DND-41 (cell line): ENCODE results near the gene GFOD1.

Experiments used
- ATAC-seq: fragments of 200-7000 bp; cut with Tn5 transposase; 3 replicates; pipeline ENCODE4 v1.9.1; 2021; ENCODE audit warnings: low read depth; ENCODE audit not compliant: insufficient read depth
- DNase-seq: peaks from one replicate; pipeline ENCODE4 v3.0.0-alpha.2; 2020
- H2AFZ ChIP-seq: 2 replicates; pipeline ENCODE4 v1.6.0; 2012; ENCODE audit warnings: low read depth, low read length
- H3K27ac ChIP-seq: 2 replicates; pipeline ENCODE4 v1.5.1; 2012; ENCODE audit warnings: low read length, inconsistent platforms
- H3K27me3 ChIP-seq: fragments of 200-600 bp; sonication (generic); 2 replicates; pipeline ENCODE4 v1.6.0; 2012; ENCODE audit warnings: low read length, mild to moderate bottlenecking, inconsistent platforms; ENCODE audit not compliant: insufficient read depth, poor library complexity
- H3K36me3 ChIP-seq: 2 replicates; pipeline ENCODE4 v1.5.1; 2012; ENCODE audit warnings: low read length, inconsistent platforms; ENCODE audit not compliant: insufficient read depth
- H3K4me1 ChIP-seq: 2 replicates; pipeline ENCODE4 v1.5.1; 2012; ENCODE audit warnings: mild to moderate bottlenecking, low read length; ENCODE audit not compliant: insufficient read depth
- H3K4me2 ChIP-seq: 2 replicates; pipeline ENCODE4 v1.6.0; 2012; ENCODE audit warnings: mild to moderate bottlenecking, moderate library complexity, low read length, inconsistent platforms; ENCODE audit not compliant: insufficient read depth
- H3K4me3 ChIP-seq, 2 experiments: fragments of 200-600 bp in 1 of 2; shearing (Covaris generic) in 1 of 2; 2 replicates each; pipeline ENCODE4 v1.5.1; 2012 to 2016; ENCODE audit warnings: inconsistent platforms in 2 of 2, low read length in 2 of 2, mild to moderate bottlenecking in 2 of 2, low read depth in 1 of 2, moderate library complexity in 1 of 2
- H3K79me2 ChIP-seq: 2 replicates; pipeline ENCODE4 v1.6.0; 2012; ENCODE audit warnings: low read length, inconsistent platforms; ENCODE audit not compliant: insufficient read depth
- H3K9ac ChIP-seq: 2 replicates; pipeline ENCODE4 v1.6.0; 2012; ENCODE audit warnings: low read depth, mild to moderate bottlenecking, inconsistent platforms, low read length, moderate library complexity
- H3K9me3 ChIP-seq: 2 replicates; pipeline ENCODE4 v1.5.1; 2012; ENCODE audit warnings: low read length, moderate library complexity, mild to moderate bottlenecking, inconsistent platforms; ENCODE audit not compliant: insufficient read depth, severe bottlenecking
- H4K20me1 ChIP-seq: 2 replicates; pipeline ENCODE4 v1.6.0; 2012; ENCODE audit warnings: low read length; ENCODE audit not compliant: insufficient read depth
- EZH2 ChIP-seq: IDR thresholded peaks from 3 replicates; pipeline ENCODE4 v1.6.1; 2012; ENCODE audit warnings: borderline replicate concordance, low read depth, mild to moderate bottlenecking, moderate library complexity, low read length, inconsistent platforms; ENCODE audit not compliant: severe bottlenecking
- TF ChIP-seq, protein P1 (sequence below): IDR thresholded peaks from 2 replicates; pipeline ENCODE4 v1.5.1; 2012; ENCODE audit warnings: borderline replicate concordance, low read length, moderate library complexity, mild to moderate bottlenecking; ENCODE audit not compliant: poor library complexity, severe bottlenecking; ENCODE audit errors: extremely low read depth

The GFOD1 gene

DNA sequence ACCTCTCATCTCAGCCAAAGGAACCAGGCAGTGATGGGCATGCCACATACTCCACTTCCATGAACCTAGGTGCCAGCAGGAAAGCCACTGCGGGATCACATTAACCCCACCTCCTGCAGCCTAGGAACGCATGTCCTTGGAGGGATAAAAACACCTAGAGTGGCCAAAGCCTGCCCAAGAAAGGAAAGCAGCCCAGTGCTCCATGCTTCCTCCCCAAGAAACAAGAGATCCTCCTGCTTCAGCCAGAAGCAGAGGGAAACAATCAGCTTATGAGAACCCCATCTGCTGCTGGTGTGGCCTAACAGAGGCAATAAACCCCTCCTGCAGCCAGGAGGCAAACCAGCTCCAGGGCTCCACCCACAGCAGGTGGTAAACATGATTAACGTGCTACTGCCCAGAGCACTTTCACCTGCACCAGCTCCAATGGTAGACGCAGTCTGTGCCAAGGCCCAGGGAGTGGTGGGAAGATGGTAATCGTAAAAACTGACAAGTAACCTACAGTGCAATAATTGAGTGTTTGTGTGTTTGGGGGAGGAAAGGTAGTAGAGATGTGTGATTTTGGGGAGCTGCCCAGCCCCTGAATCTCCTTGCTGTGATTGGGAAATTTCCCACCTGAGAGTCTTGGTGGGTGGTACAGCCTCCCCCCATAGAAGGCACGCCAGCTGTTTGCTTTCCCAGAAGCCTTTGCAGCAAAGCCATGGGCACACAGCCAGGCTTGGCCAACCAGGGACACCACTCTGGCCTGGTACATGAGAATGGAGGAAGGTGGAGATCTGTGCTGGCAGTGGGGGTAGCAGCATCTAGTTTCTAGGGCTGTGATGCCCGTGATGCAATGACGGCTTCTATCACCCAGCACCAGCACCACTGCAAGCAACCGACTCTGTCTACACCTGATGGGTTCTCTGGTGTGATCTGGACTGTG lies 108.5 kb downstream of the GFOD1 start:
- H3K4me1 ChIP-seq, result no peaks in the 10 kb centered on the region
- TF ChIP-seq, protein P1, sequence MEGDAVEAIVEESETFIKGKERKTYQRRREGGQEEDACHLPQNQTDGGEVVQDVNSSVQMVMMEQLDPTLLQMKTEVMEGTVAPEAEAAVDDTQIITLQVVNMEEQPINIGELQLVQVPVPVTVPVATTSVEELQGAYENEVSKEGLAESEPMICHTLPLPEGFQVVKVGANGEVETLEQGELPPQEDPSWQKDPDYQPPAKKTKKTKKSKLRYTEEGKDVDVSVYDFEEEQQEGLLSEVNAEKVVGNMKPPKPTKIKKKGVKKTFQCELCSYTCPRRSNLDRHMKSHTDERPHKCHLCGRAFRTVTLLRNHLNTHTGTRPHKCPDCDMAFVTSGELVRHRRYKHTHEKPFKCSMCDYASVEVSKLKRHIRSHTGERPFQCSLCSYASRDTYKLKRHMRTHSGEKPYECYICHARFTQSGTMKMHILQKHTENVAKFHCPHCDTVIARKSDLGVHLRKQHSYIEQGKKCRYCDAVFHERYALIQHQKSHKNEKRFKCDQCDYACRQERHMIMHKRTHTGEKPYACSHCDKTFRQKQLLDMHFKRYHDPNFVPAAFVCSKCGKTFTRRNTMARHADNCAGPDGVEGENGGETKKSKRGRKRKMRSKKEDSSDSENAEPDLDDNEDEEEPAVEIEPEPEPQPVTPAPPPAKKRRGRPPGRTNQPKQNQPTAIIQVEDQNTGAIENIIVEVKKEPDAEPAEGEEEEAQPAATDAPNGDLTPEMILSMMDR, result no peak
- TF ChIP-seq EZH2, result no peak
- H3K4me3 ChIP-seq, result no peak overlapping the region
- H3K9ac ChIP-seq, result no peak overlapping the region
- no peak overlapping the region for H3K4me2 ChIP-seq
- H4K20me1 ChIP-seq, result no peaks in the 10 kb centered on the region
- DNase-seq (no peak), ATAC-seq (no peak)
- no peaks in the 10 kb centered on the region for H3K36me3 ChIP-seq
- H3K9me3 ChIP-seq, result no peaks in the 10 kb centered on the region
- no peak overlapping the region for H2AFZ ChIP-seq
- no peaks in the 10 kb centered on the region for H3K79me2 ChIP-seq
- no peak overlapping the region for H3K27ac ChIP-seq
- no peaks in the 10 kb centered on the region for H3K27me3 ChIP-seq

DNA sequence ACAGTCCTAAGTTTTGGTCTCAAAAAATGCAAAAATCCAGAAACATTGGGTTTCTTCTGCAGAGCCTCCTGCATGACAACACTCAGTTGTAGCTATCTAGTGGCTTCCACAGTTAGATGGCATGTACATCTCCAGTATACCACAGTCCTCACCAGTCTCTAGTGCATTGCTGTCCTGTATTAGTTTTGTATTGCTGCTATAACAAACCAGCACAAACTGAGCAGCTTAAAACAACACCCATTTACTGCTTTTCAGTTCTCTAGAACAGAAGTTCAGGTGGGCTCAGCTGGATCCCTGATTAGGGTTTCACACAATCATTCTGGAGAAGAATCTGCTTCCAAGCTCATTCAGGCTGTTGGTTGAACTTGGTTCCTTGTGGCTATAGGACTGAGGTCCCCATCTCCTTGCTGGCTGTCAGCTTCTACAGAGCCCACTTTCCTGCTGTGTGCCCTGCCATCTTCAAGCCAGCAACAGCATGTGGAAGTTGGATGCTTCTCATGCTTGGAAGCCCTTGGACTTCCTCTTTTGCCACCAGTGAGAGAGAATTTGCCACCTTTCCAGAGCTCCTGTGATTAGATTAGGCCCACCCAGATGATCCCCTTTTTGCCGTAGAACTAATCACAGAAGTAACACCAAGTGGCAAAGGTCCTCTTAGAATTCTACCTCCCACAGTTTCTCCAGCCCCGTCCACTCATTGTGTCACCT lies 110.2 kb downstream of the GFOD1 start:
- Histone ChIP-seq H3K36me3 (no peaks in the 10 kb centered on the region), H3K4me3 (no peak overlapping the region), H3K79me2 (no peaks in the 10 kb centered on the region), H3K4me2 (no peak overlapping the region), H3K27ac (no peak overlapping the region), H4K20me1 (no peaks in the 10 kb centered on the region), H2AFZ (no peak overlapping the region), H3K27me3 (no peaks in the 10 kb centered on the region), H3K4me1 (no peaks in the 10 kb centered on the region), H3K9ac (no peak overlapping the region), H3K9me3 (no peaks in the 10 kb centered on the region)
- ATAC-seq (no peak), DNase-seq (no peak)
- TF ChIP-seq, protein P1, result no peak
- TF ChIP-seq EZH2, result no peak

DNA sequence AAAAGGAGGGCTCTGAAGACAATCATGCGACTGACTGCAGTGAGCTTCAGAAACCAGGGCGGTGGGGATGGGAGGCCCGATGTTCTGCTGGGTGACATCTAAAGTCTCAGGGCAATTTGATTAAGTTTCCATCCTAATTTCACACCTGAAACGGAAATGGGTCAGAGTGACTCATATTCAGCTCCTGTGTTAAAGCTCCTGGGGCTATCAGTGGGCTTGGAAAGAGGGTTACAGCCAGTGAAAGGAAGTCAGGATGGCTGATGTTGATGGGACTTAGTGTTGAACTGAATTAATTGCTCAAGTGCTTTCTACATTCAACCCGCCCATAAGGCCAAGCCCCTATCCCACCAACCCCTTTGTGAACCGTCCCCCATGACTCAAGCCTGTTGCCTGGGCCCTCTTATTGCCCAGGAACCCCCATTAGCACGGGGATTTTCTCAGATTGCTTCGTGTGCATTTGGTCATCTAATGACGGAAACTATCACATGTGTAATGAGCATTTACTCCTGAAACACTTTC lies 112.0 kb downstream of the GFOD1 start:
- no peak for TF ChIP-seq EZH2
- TF ChIP-seq, protein P1, result no peak
- no peak for ATAC-seq
- Histone ChIP-seq H3K4me3 (no peak overlapping the region), H3K27ac (no peak overlapping the region), H3K36me3 (no peaks in the 10 kb centered on the region), H3K9ac (no peak overlapping the region), H3K4me2 (no peak overlapping the region), H3K79me2 (no peaks in the 10 kb centered on the region), H4K20me1 (no peaks in the 10 kb centered on the region), H3K9me3 (no peaks in the 10 kb centered on the region), H3K27me3 (no peaks in the 10 kb centered on the region), H2AFZ (no peak overlapping the region), H3K4me1 (no peaks in the 10 kb centered on the region)
- DNase-seq, result no peak
